Prostate gland (tissue), 2 donors: ENCODE data around the gene LTBP3. TPM values are rescaled to one million over a fixed set of nuclear protein-coding genes. Genes with fewer than 3 reads are reported as not detected.

Experiments used
- DNase-seq: peaks from one replicate; pipeline ENCODE4 v3.0.0-alpha.2; 2019; ENCODE audit warnings: low spot score
- H3K27ac ChIP-seq, 2 donors: fragments of 200-600 bp; sonication (generic); 2 replicates each; pipeline ENCODE4 v1.5.1; 2017 to 2019
- H3K27me3 ChIP-seq: fragments of 200-600 bp; sonication (generic); replicated peaks from 2 replicates; pipeline ENCODE4 v1.5.1; 2019; ENCODE audit not compliant: insufficient read depth
- H3K36me3 ChIP-seq, 2 donors: fragments of 200-600 bp; sonication (generic); 1 replicate in 1 of 2; 2 replicates in 1 of 2; pipeline versions ENCODE4 v1.5.1 to v1.8.1; 2017 to 2019
- H3K4me1 ChIP-seq: fragments of 200-600 bp; sonication (generic); replicated peaks from 2 replicates; pipeline ENCODE4 v1.5.1; 2019
- H3K4me3 ChIP-seq, 2 donors: fragments of 200-600 bp; sonication (generic); 2 replicates each; pipeline ENCODE4 v1.5.1; 2017 to 2019
- H3K9me3 ChIP-seq: fragments of 200-600 bp; sonication (generic); 2 replicates; pipeline ENCODE4 v1.5.1; 2017
- POLR2A ChIP-seq: fragments of 450-650 bp; IDR thresholded peaks from one replicate; pipeline ENCODE4 v1.6.1; 2016; ENCODE audit warnings: antibody characterized with exemption, mild to moderate bottlenecking
- POLR2AphosphoS5 ChIP-seq: sonication (generic); formaldehyde crosslinking; IDR thresholded peaks from one replicate; pipeline ENCODE4 v1.6.1; 2017; ENCODE audit warnings: antibody characterized with exemption
- WGBS: methylation state at CpG from one replicate; pipeline ENCODE4 v1.1.5; 2018; 5-methylcytosine and 5-hydroxymethylcytosine counted together
- intact Hi-C: fragments of 100-400 bp; cut with DNase I; formaldehyde crosslinking; loops from one replicate; pipeline ENCODE4 v1.14.2; 2022
- total RNA-seq, 2 donors: library from RNA; depleted of rRNA; stranded (reverse); fragments of >200 nt; gene quantifications; one replicate each; pipeline ENCODE4 v1.1.0, GENCODE V29; 2016
- TF ChIP-seq, protein P1 (sequence below), 4 experiments: fragments of 200-600 bp in 2 of 4; fragments of 450-650 bp in 2 of 4; sonication (generic) in 2 of 4; IDR thresholded peaks; 1 replicate in 3 of 4; 2 replicates in 1 of 4; pipeline ENCODE4 v1.5.1; 2016 to 2019; ENCODE audit warnings: antibody characterized with exemption in 4 of 4, mild to moderate bottlenecking in 2 of 4, moderate library complexity in 2 of 4

The LTBP3 gene
- total RNA-seq, 2 donors from 2014 or later = 220 to 234 TPM

DNA sequence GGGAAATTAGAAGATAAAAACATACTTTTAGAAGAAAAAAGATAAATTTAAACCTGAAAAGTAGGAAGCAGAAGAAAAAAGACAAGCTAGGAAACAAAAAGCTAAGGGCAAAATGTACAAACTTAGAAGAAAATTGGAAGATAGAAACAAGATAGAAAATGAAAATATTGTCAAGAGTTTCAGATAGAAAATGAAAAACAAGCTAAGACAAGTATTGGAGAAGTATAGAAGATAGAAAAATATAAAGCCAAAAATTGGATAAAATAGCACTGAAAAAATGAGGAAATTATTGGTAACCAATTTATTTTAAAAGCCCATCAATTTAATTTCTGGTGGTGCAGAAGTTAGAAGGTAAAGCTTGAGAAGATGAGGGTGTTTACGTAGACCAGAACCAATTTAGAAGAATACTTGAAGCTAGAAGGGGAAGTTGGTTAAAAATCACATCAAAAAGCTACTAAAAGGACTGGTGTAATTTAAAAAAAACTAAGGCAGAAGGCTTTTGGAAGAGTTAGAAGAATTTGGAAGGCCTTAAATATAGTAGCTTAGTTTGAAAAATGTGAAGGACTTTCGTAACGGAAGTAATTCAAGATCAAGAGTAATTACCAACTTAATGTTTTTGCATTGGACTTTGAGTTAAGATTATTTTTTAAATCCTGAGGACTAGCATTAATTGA lies 58.3 kb downstream of the LTBP3 start:
- peaks cover 8% of the 10 kb centered on the region for H3K4me1 ChIP-seq
- intact Hi-C loops = loop anchor here (2.0 kb wide), 2 partner anchors 27 to 81 kb away; no protein-coding TSS in a partner anchor
- peaks cover 20 to 24% of the 10 kb centered on the region in 2 donors for H3K36me3 ChIP-seq
- no peaks in the 10 kb centered on the region for H3K9me3 ChIP-seq
- TF ChIP-seq, protein P1, sequence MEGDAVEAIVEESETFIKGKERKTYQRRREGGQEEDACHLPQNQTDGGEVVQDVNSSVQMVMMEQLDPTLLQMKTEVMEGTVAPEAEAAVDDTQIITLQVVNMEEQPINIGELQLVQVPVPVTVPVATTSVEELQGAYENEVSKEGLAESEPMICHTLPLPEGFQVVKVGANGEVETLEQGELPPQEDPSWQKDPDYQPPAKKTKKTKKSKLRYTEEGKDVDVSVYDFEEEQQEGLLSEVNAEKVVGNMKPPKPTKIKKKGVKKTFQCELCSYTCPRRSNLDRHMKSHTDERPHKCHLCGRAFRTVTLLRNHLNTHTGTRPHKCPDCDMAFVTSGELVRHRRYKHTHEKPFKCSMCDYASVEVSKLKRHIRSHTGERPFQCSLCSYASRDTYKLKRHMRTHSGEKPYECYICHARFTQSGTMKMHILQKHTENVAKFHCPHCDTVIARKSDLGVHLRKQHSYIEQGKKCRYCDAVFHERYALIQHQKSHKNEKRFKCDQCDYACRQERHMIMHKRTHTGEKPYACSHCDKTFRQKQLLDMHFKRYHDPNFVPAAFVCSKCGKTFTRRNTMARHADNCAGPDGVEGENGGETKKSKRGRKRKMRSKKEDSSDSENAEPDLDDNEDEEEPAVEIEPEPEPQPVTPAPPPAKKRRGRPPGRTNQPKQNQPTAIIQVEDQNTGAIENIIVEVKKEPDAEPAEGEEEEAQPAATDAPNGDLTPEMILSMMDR (IDR thresholded peaks at IDR 0.05) = no peak
- WGBS = 1% methylated on average over 3 of the region's 3 CpGs
- H3K27ac ChIP-seq = peak overlapping the region; percentile 98 to 100
- H3K27me3 ChIP-seq = no peaks in the 10 kb centered on the region
- DNase-seq = no peak
- peak overlapping the region; percentile 80 to 88 for H3K4me3 ChIP-seq

DNA sequence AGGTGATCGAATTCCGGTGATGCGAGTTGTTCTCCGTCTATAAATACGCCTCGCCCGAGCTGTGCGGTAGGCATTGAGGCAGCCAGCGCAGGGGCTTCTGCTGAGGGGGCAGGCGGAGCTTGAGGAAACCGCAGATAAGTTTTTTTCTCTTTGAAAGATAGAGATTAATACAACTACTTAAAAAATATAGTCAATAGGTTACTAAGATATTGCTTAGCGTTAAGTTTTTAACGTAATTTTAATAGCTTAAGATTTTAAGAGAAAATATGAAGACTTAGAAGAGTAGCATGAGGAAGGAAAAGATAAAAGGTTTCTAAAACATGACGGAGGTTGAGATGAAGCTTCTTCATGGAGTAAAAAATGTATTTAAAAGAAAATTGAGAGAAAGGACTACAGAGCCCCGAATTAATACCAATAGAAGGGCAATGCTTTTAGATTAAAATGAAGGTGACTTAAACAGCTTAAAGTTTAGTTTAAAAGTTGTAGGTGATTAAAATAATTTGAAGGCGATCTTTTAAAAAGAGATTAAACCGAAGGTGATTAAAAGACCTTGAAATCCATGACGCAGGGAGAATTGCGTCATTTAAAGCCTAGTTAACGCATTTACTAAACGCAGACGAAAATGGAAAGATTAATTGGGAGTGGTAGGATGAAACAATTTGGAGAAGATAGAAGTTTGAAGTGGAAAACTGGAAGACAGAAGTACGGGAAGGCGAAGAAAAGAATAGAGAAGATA lies 59.0 kb downstream of the LTBP3 start, which contains the start of gene MALAT1:
MALAT1 (plus strand) TSS at position 69 of the 736 bp plus-strand sequence.
- no peaks in the 10 kb centered on the region for H3K27me3 ChIP-seq
- H3K27ac ChIP-seq = peak within 1 kb of the TSS; percentile 98 to 100
- H3K9me3 ChIP-seq = no peaks in the 10 kb centered on the region
- TF ChIP-seq POLR2AphosphoS5 (peak; percentile 100), POLR2A (peak; percentile 99)
- TF ChIP-seq, protein P1 (IDR thresholded peaks at IDR 0.05) = peak in 1 of 4 experiments; percentile 3
- DNase-seq = peak; percentile 92
- peaks cover 13 to 17% of the 10 kb centered on the region in 2 donors for H3K36me3 ChIP-seq
- intact Hi-C loops = loop anchor here (2.0 kb wide), 2 partner anchors 26 to 80 kb away; no protein-coding TSS in a partner anchor
- peak within 1 kb of the TSS; percentile 80 to 88 for H3K4me3 ChIP-seq
- peaks cover 12% of the 10 kb centered on the region for H3K4me1 ChIP-seq
- WGBS = under 1% methylated on average over 24 of the region's 24 CpGs

DNA sequence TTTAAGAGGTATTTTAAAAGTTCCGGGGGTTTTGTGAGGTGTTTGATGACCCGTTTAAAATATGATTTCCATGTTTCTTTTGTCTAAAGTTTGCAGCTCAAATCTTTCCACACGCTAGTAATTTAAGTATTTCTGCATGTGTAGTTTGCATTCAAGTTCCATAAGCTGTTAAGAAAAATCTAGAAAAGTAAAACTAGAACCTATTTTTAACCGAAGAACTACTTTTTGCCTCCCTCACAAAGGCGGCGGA lies 59.5 kb downstream of the LTBP3 start:
- intact Hi-C loops = loop anchor here (2.0 kb wide), 2 partner anchors 26 to 80 kb away; no protein-coding TSS in a partner anchor
- no peaks in the 10 kb centered on the region for H3K27me3 ChIP-seq
- TF ChIP-seq POLR2AphosphoS5 = no peak
- TF ChIP-seq, protein P1 (IDR thresholded peaks at IDR 0.05) = no peak
- no peak for TF ChIP-seq POLR2A
- H3K9me3 ChIP-seq = no peaks in the 10 kb centered on the region
- under 1% methylated on average over 6 of the region's 6 CpGs for WGBS
- peaks cover 17% of the 10 kb centered on the region for H3K4me1 ChIP-seq
- H3K4me3 ChIP-seq = peak overlapping the region; percentile 80 to 88
- no peak for DNase-seq
- H3K27ac ChIP-seq = peak overlapping the region; percentile 98 to 100
- peaks cover 13% of the 10 kb centered on the region in 2 donors for H3K36me3 ChIP-seq

DNA sequence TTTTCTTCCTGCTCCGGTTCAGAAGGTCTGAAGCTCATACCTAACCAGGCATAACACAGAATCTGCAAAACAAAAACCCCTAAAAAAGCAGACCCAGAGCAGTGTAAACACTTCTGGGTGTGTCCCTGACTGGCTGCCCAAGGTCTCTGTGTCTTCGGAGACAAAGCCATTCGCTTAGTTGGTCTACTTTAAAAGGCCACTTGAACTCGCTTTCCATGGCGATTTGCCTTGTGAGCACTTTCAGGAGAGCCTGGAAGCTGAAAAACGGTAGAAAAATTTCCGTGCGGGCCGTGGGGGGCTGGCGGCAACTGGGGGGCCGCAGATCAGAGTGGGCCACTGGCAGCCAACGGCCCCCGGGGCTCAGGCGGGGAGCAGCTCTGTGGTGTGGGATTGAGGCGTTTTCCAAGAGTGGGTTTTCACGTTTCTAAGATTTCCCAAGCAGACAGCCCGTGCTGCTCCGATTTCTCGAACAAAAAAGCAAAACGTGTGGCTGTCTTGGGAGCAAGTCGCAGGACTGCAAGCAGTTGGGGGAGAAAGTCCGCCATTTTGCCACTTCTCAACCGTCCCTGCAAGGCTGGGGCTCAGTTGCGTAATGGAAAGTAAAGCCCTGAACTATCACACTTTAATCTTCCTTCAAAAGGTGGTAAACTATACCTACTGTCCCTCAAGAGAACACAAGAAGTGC lies 60.0 kb downstream of the LTBP3 start:
- no peak for DNase-seq
- H3K36me3 ChIP-seq = peaks cover 9% of the 10 kb centered on the region in 2 donors
- WGBS = 4% methylated on average over 24 of the region's 24 CpGs
- intact Hi-C loops = loop anchor here (2.0 kb wide), 2 partner anchors 25 to 79 kb away; no protein-coding TSS in a partner anchor
- no peaks in the 10 kb centered on the region for H3K27me3 ChIP-seq
- H3K4me3 ChIP-seq = peak overlapping the region; percentile 80 to 88
- TF ChIP-seq, protein P1 (IDR thresholded peaks at IDR 0.05) = no peak
- TF ChIP-seq POLR2AphosphoS5 (no peak), POLR2A (no peak)
- H3K27ac ChIP-seq = peak overlapping the region; percentile 98 to 100
- H3K9me3 ChIP-seq = no peaks in the 10 kb centered on the region
- peaks cover 21% of the 10 kb centered on the region for H3K4me1 ChIP-seq
